Activated CD8-positive, alpha-beta T cell treated with anti-CD3 and anti-CD28 coated beads, Interleukin-2, amount 10 ng/mL, durations not matched to agents 7 days and 5 days (primary cell): Measurements from ENCODE around the gene ASCC3. TPM values are rescaled to one million over a fixed set of nuclear protein-coding genes. Genes with fewer than 3 reads are reported as not detected.

Source experiments
- ATAC-seq: fragments of 150-1000 bp; cut with Tn5 transposase; one replicate; pipeline ENCODE4 v1.10.0; 2021; ENCODE audit warnings: moderate library complexity
- CTCF ChIA-PET: fragments of 350-600 bp; sonication (Branson Sonifier 250); formaldehyde crosslinking; loops from one replicate; lab custom pipeline; 2021; ENCODE audit warnings: antibody characterized with exemption; lab: Charles Lee
- POLR2A ChIA-PET: fragments of 350-600 bp; sonication (Branson Sonifier 250); formaldehyde crosslinking; loops from one replicate; lab custom pipeline; 2021; ENCODE audit warnings: antibody characterized with exemption; lab: Charles Lee
- DNase-seq: peaks from one replicate; pipeline ENCODE4 v3.0.0-alpha.2; 2020
- H3K27ac Mint-ChIP-seq: one replicate; pipeline ENCODE4 v1.8.0; 2021; ENCODE audit warnings: mild to moderate bottlenecking, mixed read lengths
- H3K27me3 Mint-ChIP-seq: one replicate; pipeline ENCODE4 v1.8.0; 2021; ENCODE audit warnings: low read depth, mixed read lengths
- H3K36me3 Mint-ChIP-seq: one replicate; pipeline ENCODE4 v1.8.0; 2021; ENCODE audit warnings: low read depth, mixed read lengths
- H3K4me1 Mint-ChIP-seq: one replicate; pipeline ENCODE4 v1.8.0; 2021; ENCODE audit warnings: low read depth, mixed read lengths
- H3K4me3 Mint-ChIP-seq: one replicate; pipeline ENCODE4 v1.8.0; 2021; ENCODE audit warnings: mild to moderate bottlenecking, mixed read lengths
- H3K9me3 Mint-ChIP-seq: one replicate; pipeline ENCODE4 v1.8.0; 2022; ENCODE audit warnings: mixed read lengths; ENCODE audit not compliant: insufficient read depth
- total RNA-seq, 2 experiments: library from RNA; stranded (reverse); gene quantifications; one replicate each; pipeline ENCODE4 v1.2.3, GENCODE V29; 2021

ASCC3 gene, protein sequence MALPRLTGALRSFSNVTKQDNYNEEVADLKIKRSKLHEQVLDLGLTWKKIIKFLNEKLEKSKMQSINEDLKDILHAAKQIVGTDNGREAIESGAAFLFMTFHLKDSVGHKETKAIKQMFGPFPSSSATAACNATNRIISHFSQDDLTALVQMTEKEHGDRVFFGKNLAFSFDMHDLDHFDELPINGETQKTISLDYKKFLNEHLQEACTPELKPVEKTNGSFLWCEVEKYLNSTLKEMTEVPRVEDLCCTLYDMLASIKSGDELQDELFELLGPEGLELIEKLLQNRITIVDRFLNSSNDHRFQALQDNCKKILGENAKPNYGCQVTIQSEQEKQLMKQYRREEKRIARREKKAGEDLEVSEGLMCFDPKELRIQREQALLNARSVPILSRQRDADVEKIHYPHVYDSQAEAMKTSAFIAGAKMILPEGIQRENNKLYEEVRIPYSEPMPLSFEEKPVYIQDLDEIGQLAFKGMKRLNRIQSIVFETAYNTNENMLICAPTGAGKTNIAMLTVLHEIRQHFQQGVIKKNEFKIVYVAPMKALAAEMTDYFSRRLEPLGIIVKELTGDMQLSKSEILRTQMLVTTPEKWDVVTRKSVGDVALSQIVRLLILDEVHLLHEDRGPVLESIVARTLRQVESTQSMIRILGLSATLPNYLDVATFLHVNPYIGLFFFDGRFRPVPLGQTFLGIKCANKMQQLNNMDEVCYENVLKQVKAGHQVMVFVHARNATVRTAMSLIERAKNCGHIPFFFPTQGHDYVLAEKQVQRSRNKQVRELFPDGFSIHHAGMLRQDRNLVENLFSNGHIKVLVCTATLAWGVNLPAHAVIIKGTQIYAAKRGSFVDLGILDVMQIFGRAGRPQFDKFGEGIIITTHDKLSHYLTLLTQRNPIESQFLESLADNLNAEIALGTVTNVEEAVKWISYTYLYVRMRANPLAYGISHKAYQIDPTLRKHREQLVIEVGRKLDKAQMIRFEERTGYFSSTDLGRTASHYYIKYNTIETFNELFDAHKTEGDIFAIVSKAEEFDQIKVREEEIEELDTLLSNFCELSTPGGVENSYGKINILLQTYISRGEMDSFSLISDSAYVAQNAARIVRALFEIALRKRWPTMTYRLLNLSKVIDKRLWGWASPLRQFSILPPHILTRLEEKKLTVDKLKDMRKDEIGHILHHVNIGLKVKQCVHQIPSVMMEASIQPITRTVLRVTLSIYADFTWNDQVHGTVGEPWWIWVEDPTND (N-terminal part only)
- 10 to 100 TPM; 61.8 to 66.1 TPM for total RNA-seq

DNA sequence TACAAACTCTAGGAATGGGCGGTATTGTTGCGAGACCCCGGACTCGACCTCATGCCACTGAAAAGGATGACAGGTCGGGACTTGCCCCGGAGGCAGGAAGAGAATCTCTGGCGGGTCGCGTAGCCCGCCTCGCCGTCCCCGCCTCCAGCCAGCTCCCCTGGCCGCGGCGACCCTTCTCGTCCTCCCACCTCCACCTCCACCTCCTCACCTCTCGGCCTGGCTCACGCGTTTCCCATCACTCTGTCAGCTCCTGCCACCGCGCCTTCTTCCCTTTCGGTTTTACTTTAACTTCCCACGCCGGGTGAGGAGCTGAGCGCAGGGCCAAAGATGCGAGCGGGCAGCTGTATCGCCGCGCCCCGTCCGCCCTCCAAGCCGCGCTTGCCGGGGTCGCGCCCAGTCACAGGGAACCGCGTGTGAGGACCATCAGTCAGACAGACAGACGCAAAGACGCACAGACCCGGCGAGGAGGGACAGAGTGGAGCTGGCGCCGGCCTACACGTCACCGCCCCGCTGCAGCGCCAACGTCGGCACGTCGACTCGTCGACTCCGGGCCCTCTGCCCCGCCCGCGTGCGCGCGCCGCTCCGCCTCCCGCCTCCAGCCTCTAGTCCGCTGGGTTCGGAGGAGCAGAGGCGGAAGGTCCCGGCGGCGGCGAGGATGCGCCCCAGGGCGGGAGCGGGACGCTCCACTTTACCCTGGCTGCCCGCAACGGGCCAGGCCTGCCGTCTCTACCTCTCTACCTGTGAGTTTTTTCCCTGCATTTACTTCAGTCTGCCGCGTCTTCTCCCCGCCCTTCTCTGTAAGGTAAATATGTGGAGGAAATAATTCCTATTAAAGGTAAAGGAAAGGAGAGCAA lies at the start of gene ASCC3:
Gene ASCC3 (minus strand): TSS at position 477 of the 854 bp plus-strand sequence. CDS start 13,332 bp downstream, outside the sequence.
- H3K36me3 Mint-ChIP-seq = peaks cover 19% of the 10 kb centered on the region
- POLR2A ChIA-PET = interaction anchor here (0.6 to 1.9 kb wide), 6 partner anchors 9 to 1533 kb away, joined by 3 to 8 read pairs (median 3); no protein-coding TSS in a partner anchor
- ATAC-seq = peak; percentile 98
- peak; percentile 93 for DNase-seq
- H3K9me3 Mint-ChIP-seq = no peaks in the 10 kb centered on the region
- H3K4me3 Mint-ChIP-seq = peak within 1 kb of the TSS; percentile 100
- H3K27ac Mint-ChIP-seq = peak within 1 kb of the TSS; percentile 100
- CTCF ChIA-PET = interaction anchor here (0.8 to 1.4 kb wide), 4 partner anchors 12 to 41 kb away, joined by 3 read pairs; no protein-coding TSS in a partner anchor
- H3K27me3 Mint-ChIP-seq = peaks cover 2% of the 10 kb centered on the region
- peaks cover 37% of the 10 kb centered on the region for H3K4me1 Mint-ChIP-seq

DNA sequence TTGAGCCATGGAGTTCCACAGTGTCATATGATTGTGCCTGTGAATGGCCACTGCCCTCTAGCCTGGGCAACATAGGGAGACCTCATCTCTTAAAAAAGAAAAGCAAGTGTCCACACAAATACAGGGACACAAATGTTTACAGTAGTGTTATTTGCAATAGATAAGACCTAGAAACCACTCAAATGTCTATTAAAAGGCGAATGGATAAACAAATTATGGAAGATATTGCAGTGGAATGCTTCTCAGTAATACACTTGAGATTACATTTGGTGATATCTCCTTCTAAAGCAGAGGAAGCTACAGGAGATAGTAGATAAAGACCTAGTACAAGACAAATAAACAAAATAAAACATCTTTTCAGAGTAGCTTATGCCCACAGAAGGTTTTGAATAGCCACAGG lies 44.6 kb upstream of the ASCC3 start:
- H3K4me1 Mint-ChIP-seq = no peaks in the 10 kb centered on the region
- no peaks in the 10 kb centered on the region for H3K9me3 Mint-ChIP-seq
- no peak for DNase-seq
- ChIA-PET POLR2A (no interaction called here), CTCF (no interaction called here)
- H3K27ac Mint-ChIP-seq = no peak overlapping the region
- no peak for ATAC-seq
- H3K36me3 Mint-ChIP-seq = no peaks in the 10 kb centered on the region
- peaks cover 3% of the 10 kb centered on the region for H3K27me3 Mint-ChIP-seq
- H3K4me3 Mint-ChIP-seq = no peak overlapping the region

DNA sequence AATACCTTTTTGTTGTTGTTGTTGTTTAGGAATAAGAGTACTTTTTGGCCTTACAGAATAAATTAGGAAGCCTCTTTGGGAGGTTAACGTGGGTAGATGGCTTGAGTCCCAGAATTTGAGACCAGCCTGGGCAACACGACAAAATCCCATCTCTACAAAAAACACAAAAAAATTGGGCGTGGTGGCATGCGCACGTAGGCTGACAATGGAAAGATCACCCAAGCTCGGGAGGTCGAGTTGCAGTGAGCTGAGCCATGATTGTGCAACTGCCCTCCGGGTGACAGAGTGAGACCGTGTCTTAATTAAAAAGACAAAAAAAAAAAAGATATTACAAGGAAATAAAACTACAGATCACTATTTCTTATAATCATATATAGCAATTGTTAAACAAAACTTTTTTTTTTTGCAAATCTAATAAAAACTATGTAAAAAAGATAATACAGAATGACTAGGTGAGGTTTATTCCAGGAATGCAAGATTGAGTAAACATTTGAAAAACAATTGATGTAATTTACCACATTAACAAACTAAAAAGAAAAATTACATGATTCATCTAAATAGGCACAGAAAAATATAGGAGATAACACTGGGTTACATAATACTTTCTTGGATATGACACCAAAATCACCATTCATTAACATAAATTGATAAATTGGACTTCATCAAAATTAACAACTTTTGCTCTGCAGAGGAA lies 43.6 kb upstream of the ASCC3 start:
- Mint-ChIP-seq H3K36me3 (no peaks in the 10 kb centered on the region), H3K9me3 (no peaks in the 10 kb centered on the region), H3K27me3 (peaks cover 3% of the 10 kb centered on the region), H3K27ac (no peak overlapping the region), H3K4me1 (no peaks in the 10 kb centered on the region), H3K4me3 (no peak overlapping the region)
- ChIA-PET CTCF (no interaction called here), POLR2A (no interaction called here)
- no peak for ATAC-seq
- no peak for DNase-seq

DNA sequence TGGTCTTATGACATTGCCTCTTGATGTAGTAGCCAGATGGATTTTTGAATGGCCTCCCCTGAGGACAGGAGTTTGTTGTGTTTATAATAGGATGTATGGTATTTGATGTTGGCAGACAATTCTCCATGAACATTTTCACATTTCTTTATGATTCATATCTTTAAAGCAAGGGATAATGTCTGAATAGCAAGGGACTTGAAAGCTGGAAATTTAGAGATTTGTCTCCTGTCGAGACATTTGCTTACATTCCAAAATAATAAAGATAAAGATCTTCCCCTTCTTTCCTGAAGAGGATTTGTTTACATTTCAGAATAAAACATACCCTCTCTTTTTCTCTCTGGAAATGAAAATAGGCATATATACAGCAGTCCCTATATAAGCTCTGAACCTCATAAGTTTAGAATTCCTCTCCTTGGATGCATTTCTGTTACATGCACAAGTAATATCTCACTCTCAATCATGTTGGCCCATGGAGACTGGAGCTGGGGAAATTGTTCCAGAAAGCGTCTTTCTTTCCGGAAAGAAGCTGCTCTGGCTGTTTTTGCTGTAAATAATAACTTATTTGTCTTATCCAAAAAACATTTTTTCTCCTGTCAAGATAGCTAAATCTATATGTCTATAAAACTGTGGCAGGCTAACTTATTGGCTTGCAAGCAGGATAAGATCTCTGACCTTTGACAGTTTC lies 42.5 kb upstream of the ASCC3 start:
- Mint-ChIP-seq H3K9me3 (no peaks in the 10 kb centered on the region), H3K4me1 (no peaks in the 10 kb centered on the region), H3K27ac (no peak overlapping the region), H3K4me3 (no peak overlapping the region), H3K27me3 (peaks cover 3% of the 10 kb centered on the region), H3K36me3 (no peaks in the 10 kb centered on the region)
- DNase-seq (no peak), ATAC-seq (no peak)
- ChIA-PET CTCF (no interaction called here), POLR2A (no interaction called here)

DNA sequence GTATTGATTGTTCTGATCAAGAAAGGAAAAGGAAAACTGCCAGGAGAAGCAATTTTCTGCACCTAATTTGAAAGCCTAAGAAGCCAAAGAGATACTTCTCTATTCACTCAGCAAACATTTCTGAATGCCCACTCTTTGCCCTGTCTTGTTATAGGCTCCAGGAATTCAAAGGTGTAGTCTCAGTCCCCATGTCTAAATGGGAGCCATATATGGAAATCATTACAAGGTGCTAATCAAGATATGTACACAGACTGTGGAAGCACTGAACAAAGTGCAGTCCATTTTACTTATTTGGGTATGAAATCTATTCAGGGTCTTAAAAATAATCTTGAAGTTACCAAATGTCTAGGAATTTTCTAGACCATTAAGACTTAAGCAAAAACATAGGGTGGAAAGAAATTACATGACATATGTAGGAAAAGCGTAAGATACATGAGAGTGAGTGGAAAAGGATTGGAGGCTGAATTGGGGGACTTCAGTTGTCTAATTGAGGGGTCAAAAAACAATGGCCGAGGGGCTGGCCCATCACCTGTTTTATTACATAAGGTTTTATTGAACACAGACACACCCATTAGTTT lies 39.0 kb upstream of the ASCC3 start:
- H3K27ac Mint-ChIP-seq = no peak overlapping the region

DNA sequence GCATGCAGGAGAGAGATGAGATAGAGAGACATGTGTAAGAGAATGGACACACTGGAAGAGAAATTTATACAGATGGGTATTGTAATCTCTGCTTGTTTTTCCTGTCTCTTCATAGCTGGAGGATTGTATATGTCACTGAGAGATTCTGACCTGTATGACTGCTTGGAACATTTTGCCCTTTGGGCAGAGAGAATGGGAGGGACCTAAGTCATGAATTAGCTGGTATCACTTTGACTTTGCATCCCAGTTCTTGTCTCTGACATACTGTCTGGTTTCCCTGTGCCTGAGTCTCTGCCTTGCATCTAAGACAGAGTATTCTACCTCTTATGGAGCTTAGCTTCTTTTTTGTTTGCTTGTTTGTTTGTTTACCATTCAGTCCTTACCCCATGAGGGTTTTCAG lies 37.0 kb upstream of the ASCC3 start:
- CTCF ChIA-PET = no interaction called here
- ATAC-seq (no peak), DNase-seq (no peak)
- Mint-ChIP-seq H3K27ac (no peak overlapping the region), H3K36me3 (no peaks in the 10 kb centered on the region), H3K9me3 (no peaks in the 10 kb centered on the region), H3K4me3 (no peak overlapping the region), H3K4me1 (no peaks in the 10 kb centered on the region), H3K27me3 (peaks cover 8% of the 10 kb centered on the region)
- POLR2A ChIA-PET = no interaction called here

More for the DNA sequence above, 39.0 kb upstream of the ASCC3 start:
- POLR2A ChIA-PET = no interaction called here
- peaks cover 8% of the 10 kb centered on the region for H3K27me3 Mint-ChIP-seq
- H3K36me3 Mint-ChIP-seq = no peaks in the 10 kb centered on the region
- H3K9me3 Mint-ChIP-seq = no peaks in the 10 kb centered on the region
- CTCF ChIA-PET = no interaction called here
- H3K4me1 Mint-ChIP-seq = no peaks in the 10 kb centered on the region
- ATAC-seq = no peak
- no peak overlapping the region for H3K4me3 Mint-ChIP-seq
- DNase-seq = no peak

DNA sequence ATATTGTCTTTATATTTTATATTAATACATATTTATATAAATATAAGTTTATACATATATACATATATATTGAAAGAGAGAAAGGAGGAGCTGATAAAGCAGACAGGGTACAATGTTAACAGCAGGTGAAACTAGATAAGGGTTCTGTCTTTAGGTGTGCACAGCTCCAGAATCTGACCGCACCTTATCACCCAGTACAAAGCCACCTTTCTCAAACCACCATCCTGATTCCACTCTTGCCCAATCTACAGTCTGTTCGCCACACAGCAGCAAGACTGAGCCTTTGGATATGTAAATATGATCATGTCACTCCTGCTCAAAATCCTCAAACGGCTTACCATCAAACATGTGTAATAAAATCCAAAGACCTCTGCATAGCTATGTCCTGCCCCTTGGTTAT lies 34.7 kb upstream of the ASCC3 start:
- H3K9me3 Mint-ChIP-seq = no peaks in the 10 kb centered on the region
- H3K27ac Mint-ChIP-seq = no peak overlapping the region
- no peaks in the 10 kb centered on the region for H3K36me3 Mint-ChIP-seq
- ChIA-PET POLR2A (no interaction called here), CTCF (no interaction called here)
- no peak overlapping the region for H3K4me3 Mint-ChIP-seq
- no peak for ATAC-seq
- H3K27me3 Mint-ChIP-seq = peaks cover 12% of the 10 kb centered on the region
- no peak for DNase-seq
- H3K4me1 Mint-ChIP-seq = no peaks in the 10 kb centered on the region

DNA sequence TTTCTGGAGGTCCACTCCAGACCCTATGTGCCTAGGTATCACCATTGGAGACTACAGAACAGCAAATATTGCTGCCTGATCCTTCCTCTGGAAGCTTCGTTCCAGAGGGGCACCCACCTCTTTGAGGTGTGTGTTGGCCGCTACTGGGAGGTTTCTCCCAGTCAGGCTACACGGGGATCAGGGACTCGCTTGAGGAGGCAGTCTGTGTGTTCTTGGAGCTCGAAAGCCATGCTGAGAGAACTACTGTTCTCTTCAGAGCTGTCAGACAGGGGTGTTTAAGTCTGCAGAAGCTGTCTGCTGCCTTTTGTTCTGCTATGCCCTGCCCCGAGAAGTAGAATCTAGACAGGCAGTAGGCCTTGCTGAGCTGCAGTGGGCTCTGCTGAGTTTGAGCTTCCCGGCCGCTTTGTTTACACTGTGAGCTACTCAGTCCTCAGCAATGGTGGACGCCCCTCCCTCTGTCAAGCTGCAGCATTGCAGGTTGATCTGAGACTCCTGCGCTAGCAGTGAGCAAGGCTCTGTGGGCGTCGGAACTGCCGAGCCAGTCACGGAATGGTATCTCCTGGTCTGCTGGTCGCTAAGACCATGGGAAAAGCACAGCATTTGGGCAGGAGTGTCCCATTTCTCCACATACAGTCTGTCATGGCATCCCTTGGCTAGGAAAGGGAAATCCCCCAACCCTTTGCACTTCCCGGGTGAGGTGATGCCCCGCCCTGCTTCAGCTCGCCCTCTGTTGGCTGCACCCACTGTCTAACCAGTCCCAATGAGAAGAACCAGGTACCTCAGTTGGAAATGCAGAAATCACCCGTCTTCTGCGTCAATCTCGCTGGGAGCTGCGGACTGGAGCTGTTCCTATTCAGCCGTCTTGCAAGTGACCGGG lies 32.5 kb upstream of the ASCC3 start:
- no peaks in the 10 kb centered on the region for H3K9me3 Mint-ChIP-seq
- no peaks in the 10 kb centered on the region for H3K4me1 Mint-ChIP-seq
- ChIA-PET CTCF (no interaction called here), POLR2A (no interaction called here)
- H3K36me3 Mint-ChIP-seq = no peaks in the 10 kb centered on the region
- no peak overlapping the region for H3K4me3 Mint-ChIP-seq
- H3K27me3 Mint-ChIP-seq = peaks cover 9% of the 10 kb centered on the region
- no peak for DNase-seq
- H3K27ac Mint-ChIP-seq = no peak overlapping the region
- ATAC-seq = no peak

DNA sequence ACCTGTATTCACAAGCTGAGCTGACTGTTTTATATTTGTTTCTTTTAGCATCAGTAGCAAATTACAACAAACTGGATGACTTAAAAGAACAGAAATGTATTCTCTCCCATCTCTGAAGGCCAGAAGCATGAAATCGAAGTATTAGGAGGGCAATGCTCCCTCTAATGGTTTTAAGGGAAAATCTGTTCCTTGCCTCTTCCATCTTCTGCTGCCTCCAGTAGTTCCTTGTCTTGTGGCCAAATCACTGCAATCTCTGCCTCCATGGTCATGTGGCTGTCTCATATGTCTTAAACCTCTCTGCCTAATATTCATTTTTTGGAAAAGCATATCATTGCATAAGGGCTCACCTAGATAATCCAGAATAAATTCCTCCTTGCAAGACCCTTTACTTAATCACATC lies 25.2 kb upstream of the ASCC3 start:
- no peaks in the 10 kb centered on the region for H3K4me1 Mint-ChIP-seq

More for the DNA sequence above, 25.2 kb upstream of the ASCC3 start:
- ATAC-seq (no peak), DNase-seq (no peak)
- H3K9me3 Mint-ChIP-seq = no peaks in the 10 kb centered on the region
- H3K27ac Mint-ChIP-seq = no peak overlapping the region
- no peaks in the 10 kb centered on the region for H3K36me3 Mint-ChIP-seq
- H3K27me3 Mint-ChIP-seq = peaks cover 4% of the 10 kb centered on the region
- POLR2A ChIA-PET = no interaction called here
- H3K4me3 Mint-ChIP-seq = no peak overlapping the region
- CTCF ChIA-PET = no interaction called here
